ENCODE results near the gene CNTNAP1. TPM values are rescaled to one million over a fixed set of nuclear protein-coding genes. Genes with fewer than 3 reads are reported as not detected.
"Not testable (repeated sequence)": the region's sequence is repeated elsewhere in the genome, so short reads cannot be mapped to it uniquely, and the experiment has no call there.

The CNTNAP1 gene
- total RNA-seq, 1 experiment from 2014 or later, result 5.6 TPM

- ChIA-PET CTCF (no interaction called here), POLR2A (ENCODE audit: low non-redundant PET) (no interaction called here)
- no TSS peak for BruUV-seq (replicated peaks)
- intact Hi-C loops (cut with micrococcal nuclease; ENCODE audit: unreplicated experiment), result no loop called here
- no peaks in the 10 kb centered on the region for H3K4me1 ChIP-seq (ENCODE audit: insufficient read depth, low read length, poor library complexity, severe bottlenecking)
- H3K9me3 ChIP-seq (ENCODE audit: low read depth, low read length, poor library complexity, severe bottlenecking), result no peaks in the 10 kb centered on the region
- TF ChIP-seq EZH2 (IDR thresholded peaks at IDR 0.05; ENCODE audit: borderline replicate concordance, low read depth, low read length, poor library complexity, severe bottlenecking), result no peak
- TF ChIP-seq, protein P1, sequence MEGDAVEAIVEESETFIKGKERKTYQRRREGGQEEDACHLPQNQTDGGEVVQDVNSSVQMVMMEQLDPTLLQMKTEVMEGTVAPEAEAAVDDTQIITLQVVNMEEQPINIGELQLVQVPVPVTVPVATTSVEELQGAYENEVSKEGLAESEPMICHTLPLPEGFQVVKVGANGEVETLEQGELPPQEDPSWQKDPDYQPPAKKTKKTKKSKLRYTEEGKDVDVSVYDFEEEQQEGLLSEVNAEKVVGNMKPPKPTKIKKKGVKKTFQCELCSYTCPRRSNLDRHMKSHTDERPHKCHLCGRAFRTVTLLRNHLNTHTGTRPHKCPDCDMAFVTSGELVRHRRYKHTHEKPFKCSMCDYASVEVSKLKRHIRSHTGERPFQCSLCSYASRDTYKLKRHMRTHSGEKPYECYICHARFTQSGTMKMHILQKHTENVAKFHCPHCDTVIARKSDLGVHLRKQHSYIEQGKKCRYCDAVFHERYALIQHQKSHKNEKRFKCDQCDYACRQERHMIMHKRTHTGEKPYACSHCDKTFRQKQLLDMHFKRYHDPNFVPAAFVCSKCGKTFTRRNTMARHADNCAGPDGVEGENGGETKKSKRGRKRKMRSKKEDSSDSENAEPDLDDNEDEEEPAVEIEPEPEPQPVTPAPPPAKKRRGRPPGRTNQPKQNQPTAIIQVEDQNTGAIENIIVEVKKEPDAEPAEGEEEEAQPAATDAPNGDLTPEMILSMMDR (conservative IDR thresholded peaks at IDR 0.05; ENCODE audit: low read depth, low read length), result no peak
- peaks cover 9% of the 10 kb centered on the region for H3K36me3 ChIP-seq (ENCODE audit: insufficient read depth, low read length, poor library complexity, severe bottlenecking)
- no peak overlapping the region for H3K27ac ChIP-seq (ENCODE audit: low read depth, low read length, poor library complexity, severe bottlenecking)
- H3K4me3 ChIP-seq (ENCODE audit: low read depth, low read length, poor library complexity, severe bottlenecking), result no peak overlapping the region
- no peak for DNase-seq (ENCODE audit: low spot score)
- H3K27me3 ChIP-seq (replicated peaks; ENCODE audit: insufficient read depth, low read depth, low read length, poor library complexity), result no peaks in the 10 kb centered on the region
Observed at GRCh38 chr17:42665581-42666001, 16.7 kb upstream of the CNTNAP1 start.

DNA sequence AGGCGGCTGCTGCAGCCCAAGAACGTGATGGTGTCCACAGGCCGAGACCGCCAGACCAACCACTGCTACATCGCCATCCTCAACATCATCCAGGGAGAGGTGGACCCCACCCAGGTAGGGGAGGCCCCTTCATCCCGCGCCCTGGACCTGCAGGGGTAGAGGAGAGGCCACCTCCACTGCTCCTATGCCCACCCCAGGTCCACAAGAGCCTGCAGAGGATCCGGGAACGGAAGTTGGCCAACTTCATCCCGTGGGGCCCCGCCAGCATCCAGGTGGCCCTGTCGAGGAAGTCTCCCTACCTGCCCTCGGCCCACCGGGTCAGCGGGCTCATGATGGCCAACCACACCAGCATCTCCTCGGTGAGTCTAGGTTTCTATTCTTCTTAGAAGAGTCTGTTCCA is 16.2 kb upstream of the CNTNAP1 start:
- H3K27me3 ChIP-seq (replicated peaks; ENCODE audit: insufficient read depth, low read depth, low read length, poor library complexity); CTCF ChIA-PET; H3K36me3 ChIP-seq (ENCODE audit: insufficient read depth, low read length, poor library complexity, severe bottlenecking); H3K27ac ChIP-seq (ENCODE audit: low read depth, low read length, poor library complexity, severe bottlenecking); H3K4me1 ChIP-seq (ENCODE audit: insufficient read depth, low read length, poor library complexity, severe bottlenecking); DNase-seq (ENCODE audit: low spot score); BruUV-seq (replicated peaks); H3K4me3 ChIP-seq (ENCODE audit: low read depth, low read length, poor library complexity, severe bottlenecking); POLR2A ChIA-PET (ENCODE audit: low non-redundant PET); H3K9me3 ChIP-seq (ENCODE audit: low read depth, low read length, poor library complexity, severe bottlenecking); intact Hi-C loops (cut with micrococcal nuclease; ENCODE audit: unreplicated experiment): not testable (repeated sequence)

GRCh38 chr17:42667088-42667951 is 15.0 kb upstream of the CNTNAP1 start:
- H3K27me3 ChIP-seq (replicated peaks; ENCODE audit: insufficient read depth, low read depth, low read length, poor library complexity), result no peaks in the 10 kb centered on the region
- H3K9me3 ChIP-seq (ENCODE audit: low read depth, low read length, poor library complexity, severe bottlenecking), result no peaks in the 10 kb centered on the region
- no peak overlapping the region for H3K4me3 ChIP-seq (ENCODE audit: low read depth, low read length, poor library complexity, severe bottlenecking)
- H3K27ac ChIP-seq (ENCODE audit: low read depth, low read length, poor library complexity, severe bottlenecking), result no peak overlapping the region
- peaks cover 9% of the 10 kb centered on the region for H3K36me3 ChIP-seq (ENCODE audit: insufficient read depth, low read length, poor library complexity, severe bottlenecking)
- H3K4me1 ChIP-seq (ENCODE audit: insufficient read depth, low read length, poor library complexity, severe bottlenecking), result no peaks in the 10 kb centered on the region
- ChIA-PET POLR2A (ENCODE audit: low non-redundant PET) (interaction anchor here (0.6 kb wide), 1 partner anchor 16 kb away, joined by 13 read pairs; no protein-coding TSS in a partner anchor), CTCF (no interaction called here)
- no peak for DNase-seq (ENCODE audit: low spot score)
- TF ChIP-seq EZH2 (IDR thresholded peaks at IDR 0.05; ENCODE audit: borderline replicate concordance, low read depth, low read length, poor library complexity, severe bottlenecking), result no peak
- TF ChIP-seq, protein P1 (conservative IDR thresholded peaks at IDR 0.05; ENCODE audit: low read depth, low read length), result no peak
- no TSS peak for BruUV-seq (replicated peaks)
- intact Hi-C loops (cut with micrococcal nuclease; ENCODE audit: unreplicated experiment), result no loop called here

- ChIA-PET POLR2A (ENCODE audit: low non-redundant PET) (no interaction called here), CTCF (no interaction called here)
- no peak for DNase-seq (ENCODE audit: low spot score)
- H3K4me3 ChIP-seq (ENCODE audit: low read depth, low read length, poor library complexity, severe bottlenecking), result no peak overlapping the region
- peaks cover 9% of the 10 kb centered on the region for H3K36me3 ChIP-seq (ENCODE audit: insufficient read depth, low read length, poor library complexity, severe bottlenecking)
- intact Hi-C loops (cut with micrococcal nuclease; ENCODE audit: unreplicated experiment), result no loop called here
- H3K27me3 ChIP-seq (replicated peaks; ENCODE audit: insufficient read depth, low read depth, low read length, poor library complexity), result no peaks in the 10 kb centered on the region
- H3K27ac ChIP-seq (ENCODE audit: low read depth, low read length, poor library complexity, severe bottlenecking), result no peak overlapping the region
- no peaks in the 10 kb centered on the region for H3K4me1 ChIP-seq (ENCODE audit: insufficient read depth, low read length, poor library complexity, severe bottlenecking)
- no peak for TF ChIP-seq EZH2 (IDR thresholded peaks at IDR 0.05; ENCODE audit: borderline replicate concordance, low read depth, low read length, poor library complexity, severe bottlenecking)
- TF ChIP-seq, protein P1 (conservative IDR thresholded peaks at IDR 0.05; ENCODE audit: low read depth, low read length), result no peak
- no peaks in the 10 kb centered on the region for H3K9me3 ChIP-seq (ENCODE audit: low read depth, low read length, poor library complexity, severe bottlenecking)
- no TSS peak for BruUV-seq (replicated peaks)
Observed at GRCh38 chr17:42669705-42669976, 12.7 kb upstream of the CNTNAP1 start.

Measured in A673 (cell line).